Lung (tissue), 12 donors: ENCODE results near the gene SLC41A3. TPM values are rescaled to one million over a fixed set of nuclear protein-coding genes. Genes with fewer than 3 reads are reported as not detected.

ENCODE experiments used
- ATAC-seq: fragments of 200-7000 bp; cut with Tn5 transposase; one replicate; pipeline ENCODE4 v1.9.1; 2020; ENCODE audit warnings: moderate number of reproducible peaks; ENCODE audit not compliant: insufficient read depth, low FRiP score
- DNase-seq, 3 donors: peaks; one replicate each; pipeline ENCODE4 v3.0.0-alpha.2; 2013 to 2017
- H3K27ac ChIP-seq, 2 donors: one replicate each; pipeline ENCODE4 v1.5.1; 2013; ENCODE audit warnings: mild to moderate bottlenecking in 2 of 2, moderate library complexity in 2 of 2, control low read depth in 1 of 2, inconsistent platforms in 1 of 2, low read depth in 1 of 2, low read length in 1 of 2
- H3K27me3 ChIP-seq, 3 donors: one replicate each; pipeline ENCODE4 v1.5.1; 2013; ENCODE audit warnings: low read length in 2 of 3; ENCODE audit not compliant: control insufficient read depth in 3 of 3, insufficient read depth in 3 of 3
- H3K36me3 ChIP-seq, 4 donors: one replicate each; pipeline ENCODE4 v1.5.1; 2013; ENCODE audit warnings: low read length in 4 of 4, mild to moderate bottlenecking in 1 of 4, moderate library complexity in 1 of 4; ENCODE audit not compliant: control insufficient read depth in 4 of 4, insufficient read depth in 4 of 4
- H3K4me1 ChIP-seq, 5 donors: one replicate each; pipeline ENCODE4 v1.5.1; 2013; ENCODE audit warnings: low read length in 5 of 5, mild to moderate bottlenecking in 2 of 5, moderate library complexity in 1 of 5; ENCODE audit not compliant: control insufficient read depth in 5 of 5, insufficient read depth in 5 of 5
- H3K4me3 ChIP-seq: one replicate; pipeline ENCODE4 v1.5.1; 2013; ENCODE audit warnings: mild to moderate bottlenecking, control low read depth, moderate library complexity
- H3K9ac ChIP-seq, 2 donors: one replicate each; pipeline ENCODE4 v1.5.1; 2013; ENCODE audit warnings: low read length in 2 of 2, control low read depth in 1 of 2; ENCODE audit not compliant: insufficient read depth in 1 of 2
- H3K9me3 ChIP-seq, 4 donors: one replicate each; pipeline ENCODE4 v1.5.1; 2013; ENCODE audit warnings: low read length in 3 of 4, mild to moderate bottlenecking in 1 of 4, moderate library complexity in 1 of 4; ENCODE audit not compliant: control insufficient read depth in 4 of 4, insufficient read depth in 3 of 4
- WGBS, 2 donors: extraction: QIAGEN DNeasy Blood & Tissue Kit; methylation state at CpG; one replicate each; pipeline ENCODE4 v1.1.7; 2013; 5-methylcytosine and 5-hydroxymethylcytosine counted together
- polyA plus RNA-seq, 2 donors: library from polyadenylated mRNA; stranded (reverse); fragments of 200-250 nt; gene quantifications; one replicate each; pipeline ENCODE4 v1.2.1, GENCODE V29; 2013
- total RNA-seq, 2 donors: library from RNA; depleted of rRNA in 1 of 2; stranded (reverse); fragments of >200 nt in 1 of 2; gene quantifications; one replicate each; pipeline ENCODE4 v1.2.1, GENCODE V29; 2014 to 2021
- TF ChIP-seq, protein P1 (sequence below): IDR thresholded peaks from 2 replicates; pipeline ENCODE4 v1.5.1; 2012; ENCODE audit warnings: mild to moderate bottlenecking; ENCODE audit errors: control extremely low read depth, extremely low read depth
- donor health status: control.
- donor health status: control.
- donor health status: Bipolar disorder and iron deficiency.
- donor health status: healthy.
- donor health status: DM: yes; HTN: yes; CAD: no.

The SLC41A3 gene
- total and polyA plus RNA-seq, 4 donors, result 16.9 to 50.2 (median 34.8) TPM

DNA sequence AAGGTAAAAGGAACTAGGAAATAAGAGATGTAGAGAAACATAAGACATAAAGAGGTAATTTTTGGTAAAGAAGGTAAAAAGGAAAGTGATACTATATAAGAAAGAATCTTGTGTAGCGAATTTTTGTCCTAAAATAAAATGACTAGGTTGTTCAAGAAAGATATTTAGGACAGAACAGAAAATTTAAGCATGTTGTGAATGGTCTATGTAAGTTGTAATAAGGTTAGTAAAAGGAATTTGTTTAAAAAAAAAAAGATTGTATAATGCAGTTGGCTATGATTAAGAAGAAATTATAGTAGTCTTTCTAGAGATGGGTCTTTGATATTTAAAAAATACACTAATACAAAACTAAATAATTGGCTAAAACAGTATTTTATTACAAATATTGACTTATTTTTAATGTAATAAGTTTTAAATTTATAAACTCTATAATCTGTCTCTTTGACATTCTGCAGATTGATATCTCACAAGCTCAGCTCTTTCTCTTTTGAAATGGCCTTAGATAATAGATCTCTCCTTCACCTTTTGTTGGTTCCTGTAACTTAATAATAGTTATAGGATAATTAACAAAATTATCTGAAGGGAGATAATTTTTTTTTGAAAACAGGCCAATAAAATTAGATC is 3.7 kb upstream of the SLC41A3 start:
- ATAC-seq (no peak), DNase-seq (no peak)
- 86 to 95% methylated on average over 1 of the region's 1 CpG for WGBS, 2 donors
- peaks cover 0 to 3% (median 0%) of the 10 kb centered on the region in 4 donors for H3K9me3 ChIP-seq
- peaks cover 0 to 6% (median 0%) of the 10 kb centered on the region in 5 donors for H3K4me1 ChIP-seq
- no peak overlapping the region for H3K27ac ChIP-seq
- no peak overlapping the region for H3K4me3 ChIP-seq
- H3K27me3 ChIP-seq, result no peaks in the 10 kb centered on the region
- H3K9ac ChIP-seq, result no peak overlapping the region
- no peaks in the 10 kb centered on the region for H3K36me3 ChIP-seq
- TF ChIP-seq, protein P1, sequence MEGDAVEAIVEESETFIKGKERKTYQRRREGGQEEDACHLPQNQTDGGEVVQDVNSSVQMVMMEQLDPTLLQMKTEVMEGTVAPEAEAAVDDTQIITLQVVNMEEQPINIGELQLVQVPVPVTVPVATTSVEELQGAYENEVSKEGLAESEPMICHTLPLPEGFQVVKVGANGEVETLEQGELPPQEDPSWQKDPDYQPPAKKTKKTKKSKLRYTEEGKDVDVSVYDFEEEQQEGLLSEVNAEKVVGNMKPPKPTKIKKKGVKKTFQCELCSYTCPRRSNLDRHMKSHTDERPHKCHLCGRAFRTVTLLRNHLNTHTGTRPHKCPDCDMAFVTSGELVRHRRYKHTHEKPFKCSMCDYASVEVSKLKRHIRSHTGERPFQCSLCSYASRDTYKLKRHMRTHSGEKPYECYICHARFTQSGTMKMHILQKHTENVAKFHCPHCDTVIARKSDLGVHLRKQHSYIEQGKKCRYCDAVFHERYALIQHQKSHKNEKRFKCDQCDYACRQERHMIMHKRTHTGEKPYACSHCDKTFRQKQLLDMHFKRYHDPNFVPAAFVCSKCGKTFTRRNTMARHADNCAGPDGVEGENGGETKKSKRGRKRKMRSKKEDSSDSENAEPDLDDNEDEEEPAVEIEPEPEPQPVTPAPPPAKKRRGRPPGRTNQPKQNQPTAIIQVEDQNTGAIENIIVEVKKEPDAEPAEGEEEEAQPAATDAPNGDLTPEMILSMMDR, result no peak

DNA sequence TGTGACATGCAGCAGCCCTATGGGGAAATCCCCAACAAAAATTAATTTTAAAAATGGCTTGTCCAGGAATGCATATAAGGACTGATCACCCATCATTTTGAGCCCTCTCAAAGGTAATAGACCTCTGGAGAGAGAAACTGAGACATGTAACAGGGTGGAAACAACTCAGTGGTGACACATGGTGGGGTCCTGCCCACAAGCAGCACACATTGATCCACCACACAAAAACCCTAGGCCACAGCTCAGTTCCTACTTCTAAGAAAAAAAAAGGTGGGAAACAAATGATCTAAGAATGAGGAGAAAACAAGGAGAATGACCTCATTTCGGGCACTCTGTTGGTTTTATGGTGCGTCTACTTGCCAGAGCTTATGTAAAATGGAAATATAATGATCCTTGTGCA is 1.9 kb upstream of the SLC41A3 start:
- no peak for ATAC-seq
- Histone ChIP-seq H3K9me3 (peaks cover 0 to 3% (median 0%) of the 10 kb centered on the region in 4 donors), H3K4me1 (peaks cover 0 to 6% (median 0%) of the 10 kb centered on the region in 5 donors), H3K36me3 (no peaks in the 10 kb centered on the region), H3K27ac (no peak overlapping the region), H3K4me3 (no peak overlapping the region), H3K27me3 (no peaks in the 10 kb centered on the region), H3K9ac (no peak overlapping the region)
- WGBS, 2 donors, result 43 to 76% methylated on average over 2 of the region's 2 CpGs
- TF ChIP-seq, protein P1, result no peak
- DNase-seq, result no peak

DNA sequence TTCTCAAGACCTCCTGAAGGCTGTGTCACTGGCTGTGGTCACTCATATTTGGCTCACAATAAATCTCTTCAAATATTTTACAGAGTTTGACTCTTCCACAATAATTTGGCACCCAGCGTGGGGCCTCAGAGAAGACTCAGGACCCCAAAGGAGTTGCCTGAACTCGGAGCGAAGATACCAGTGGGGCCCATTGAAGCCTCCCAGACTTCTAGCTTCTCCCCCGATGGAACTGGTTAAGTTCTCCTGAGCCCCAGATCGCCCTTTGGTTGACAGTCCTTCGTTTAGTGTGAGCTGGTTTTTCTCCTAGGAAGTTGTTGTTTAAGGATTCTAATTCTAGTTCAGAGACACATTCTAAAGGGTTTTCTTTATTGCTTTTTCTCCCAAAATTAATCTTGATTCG is 1.4 kb upstream of the SLC41A3 start:
- Histone ChIP-seq H3K27me3 (no peaks in the 10 kb centered on the region), H3K27ac (no peak overlapping the region), H3K9ac (no peak overlapping the region), H3K4me3 (no peak overlapping the region), H3K36me3 (no peaks in the 10 kb centered on the region), H3K9me3 (peaks cover 0 to 3% (median 0%) of the 10 kb centered on the region in 4 donors), H3K4me1 (peaks cover 0 to 6% (median 0%) of the 10 kb centered on the region in 5 donors)
- TF ChIP-seq, protein P1, result no peak
- DNase-seq, result no peak
- 97% methylated on average over 7 of the region's 7 CpGs for WGBS, 2 donors
- ATAC-seq, result no peak

DNA sequence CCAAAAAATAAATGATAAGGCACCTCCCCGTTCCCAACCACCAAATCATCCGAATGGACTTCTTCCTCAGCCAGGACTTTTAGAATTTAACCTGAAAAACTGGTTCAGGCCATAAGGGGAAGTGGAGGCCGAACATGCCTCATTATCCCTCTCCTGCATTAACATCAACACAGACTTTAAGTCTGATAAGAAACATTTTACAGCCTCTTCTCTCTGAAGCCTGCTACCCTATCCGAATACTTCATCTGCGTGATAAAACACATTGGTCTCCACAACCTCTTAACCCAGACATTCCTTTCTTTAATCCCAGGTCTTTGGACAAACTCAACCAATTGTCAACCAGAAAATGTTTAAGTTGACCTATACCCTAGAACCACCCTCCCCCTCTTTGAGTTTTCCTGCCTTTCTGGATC is 850 bp upstream of the SLC41A3 start:
- DNase-seq (peak in 1 of 3 donors; percentile 24), ATAC-seq (no peak)
- TF ChIP-seq, protein P1, result no peak
- WGBS, 2 donors, result 61 to 76% methylated on average over 5 of the region's 5 CpGs
- Histone ChIP-seq H3K4me1 (peaks cover 0 to 6% (median 0%) of the 10 kb centered on the region in 5 donors), H3K27ac (peak overlapping the region in 1 of 2 donors; percentile 97), H3K9ac (peak overlapping the region in 1 of 2 donors; percentile 79), H3K4me3 (no peak overlapping the region), H3K27me3 (no peaks in the 10 kb centered on the region), H3K9me3 (peaks cover 0 to 3% (median 0%) of the 10 kb centered on the region in 4 donors), H3K36me3 (no peaks in the 10 kb centered on the region)
